ENCODE results near the gene CRTAC1.
"Not testable (repeated sequence)": the region's sequence is repeated elsewhere in the genome, so short reads cannot be mapped to it uniquely, and the experiment has no call there.

The CRTAC1 gene

GRCh38 chr10:97869091-97870042 is 161.1 kb downstream of the CRTAC1 start:
- DNase-seq (ENCODE audit: low read depth): peak; percentile 63

- DNase-seq (ENCODE audit: low read depth): no peak
Measured at GRCh38 chr10:97868134-97868685, 162.2 kb downstream of the CRTAC1 start.

GRCh38 chr10:97867220-97867800 is 163.1 kb downstream of the CRTAC1 start:
- no peak for DNase-seq (ENCODE audit: low read depth)

GRCh38 chr10:97866524-97867219 is 163.7 kb downstream of the CRTAC1 start:
- no peak for DNase-seq (ENCODE audit: low read depth)

GRCh38 chr10:97865488-97865887 is 164.9 kb downstream of the CRTAC1 start:
- no peak for DNase-seq (ENCODE audit: low read depth)

- DNase-seq (ENCODE audit: low read depth): no peak
Measured at GRCh38 chr10:97863808-97864207, 166.6 kb downstream of the CRTAC1 start.

GRCh38 chr10:97861924-97862323 is 168.5 kb downstream of the CRTAC1 start:
- DNase-seq (ENCODE audit: low read depth): no peak

GRCh38 chr10:97861097-97861750 is 169.2 kb downstream of the CRTAC1 start:
- no peak for DNase-seq (ENCODE audit: low read depth)

- no peak for DNase-seq (ENCODE audit: low read depth)
Measured at GRCh38 chr10:97858001-97858439, 172.4 kb downstream of the CRTAC1 start.

- no peak for DNase-seq (ENCODE audit: low read depth)
Measured at GRCh38 chr10:97854743-97855142, 175.7 kb downstream of the CRTAC1 start.

GRCh38 chr10:97852840-97853405 is 177.5 kb downstream of the CRTAC1 start:
- DNase-seq (ENCODE audit: low read depth): no peak

GRCh38 chr10:97852277-97852676 is 178.1 kb downstream of the CRTAC1 start:
- DNase-seq (ENCODE audit: low read depth): no peak

GRCh38 chr10:97851341-97852001 is 178.9 kb downstream of the CRTAC1 start:
- no peak for DNase-seq (ENCODE audit: low read depth)

GRCh38 chr10:97850446-97850845 is 180.0 kb downstream of the CRTAC1 start:
- no peak for DNase-seq (ENCODE audit: low read depth)

- peak; percentile 33 for DNase-seq (ENCODE audit: low read depth)
Measured at GRCh38 chr10:97849687-97850402, 180.6 kb downstream of the CRTAC1 start, which contains the start of gene GOLGA7B. Gene GOLGA7B (plus strand): TSS chr10:97849843. CDS start chr10:97850304, 461 bp downstream.

GRCh38 chr10:97849103-97849686 is 181.2 kb downstream of the CRTAC1 start:
- peak; percentile 26 for DNase-seq (ENCODE audit: low read depth)

GRCh38 chr10:97844678-97845077 is 185.7 kb downstream of the CRTAC1 start:
- no peak for DNase-seq (ENCODE audit: low read depth)

GRCh38 chr10:97843972-97844371 is 186.4 kb downstream of the CRTAC1 start:
- not testable (repeated sequence) for DNase-seq (ENCODE audit: low read depth)

- DNase-seq (ENCODE audit: low read depth): no peak
Measured at GRCh38 chr10:97843281-97843671, 187.1 kb downstream of the CRTAC1 start.
